OCI-LY3 (cell line): ENCODE results near the gene MYCBP.

Source experiments
- H2AFZ ChIP-seq: fragments of 200-600, 300-600 bp; shearing (Covaris generic); 2 replicates; pipeline ENCODE4 v1.6.0; 2014; ENCODE audit warnings: antibody characterized with exemption, low read depth, low read length
- H3K27ac ChIP-seq: fragments of 200-600, 300-600 bp; sonication (generic); 2 replicates; pipeline ENCODE4 v1.5.1; 2014; ENCODE audit warnings: mild to moderate bottlenecking, low read length, moderate library complexity, mixed read lengths
- H3K27me3 ChIP-seq: fragments of 200-600, 300-600 bp; sonication (generic); 2 replicates; pipeline ENCODE4 v1.6.1; 2014; ENCODE audit warnings: low read depth, low read length, mixed read lengths
- H3K36me3 ChIP-seq: fragments of 200-600, 300-600 bp; sonication (generic); replicated peaks from 2 replicates; pipeline ENCODE3; 2014; ENCODE audit warnings: low read depth, low read length, mixed read lengths
- H3K4me1 ChIP-seq: fragments of 300-600, 200-600 bp; sonication (generic); 2 replicates; pipeline ENCODE4 v1.6.1; 2014; ENCODE audit warnings: low read length, mixed read lengths
- H3K4me2 ChIP-seq: fragments of 200-600, 300-600 bp; sonication (generic); 2 replicates; pipeline ENCODE4 v1.6.1; 2014; ENCODE audit warnings: low read length, mixed read lengths
- H3K4me3 ChIP-seq: fragments of 300-600, 200-600 bp; sonication (generic); 2 replicates; pipeline ENCODE4 v1.5.1; 2014; ENCODE audit warnings: antibody characterized with exemption, mild to moderate bottlenecking, low read length, moderate library complexity
- H3K79me2 ChIP-seq: fragments of 300-600, 200-600 bp; shearing (Covaris generic); 2 replicates; pipeline ENCODE4 v1.6.1; 2014; ENCODE audit warnings: mild to moderate bottlenecking, low read length, mixed read lengths
- H3K9ac ChIP-seq: fragments of 300-600, 200-600 bp; shearing (Covaris generic); 2 replicates; pipeline ENCODE4 v1.6.0; 2014; ENCODE audit warnings: mild to moderate bottlenecking, low read length, moderate library complexity
- H3K9me3 ChIP-seq: fragments of 200-600, 300-600 bp; shearing (Covaris generic); 2 replicates; pipeline ENCODE4 v1.6.1; 2014; ENCODE audit warnings: low read length, mixed read lengths; ENCODE audit not compliant: insufficient read depth
- H4K20me1 ChIP-seq: fragments of 200-600, 300-600 bp; sonication (generic); 2 replicates; pipeline ENCODE4 v1.6.1; 2016; ENCODE audit warnings: low read length, mixed read lengths; ENCODE audit not compliant: insufficient read depth
- EZH2phosphoT487 ChIP-seq: fragments of 200-600 bp; shearing (Covaris generic); IDR thresholded peaks from 2 replicates; pipeline ENCODE4 v1.6.1; 2018; ENCODE audit warnings: antibody characterized with exemption, mixed run types, low read depth
- TF ChIP-seq, protein P1 (sequence below): fragments of 200-600, 300-600 bp; sonication (generic); IDR thresholded peaks from 2 replicates; pipeline ENCODE4 v1.5.1; 2014; ENCODE audit warnings: antibody characterized with exemption, low read length, low read depth

Gene MYCBP

DNA sequence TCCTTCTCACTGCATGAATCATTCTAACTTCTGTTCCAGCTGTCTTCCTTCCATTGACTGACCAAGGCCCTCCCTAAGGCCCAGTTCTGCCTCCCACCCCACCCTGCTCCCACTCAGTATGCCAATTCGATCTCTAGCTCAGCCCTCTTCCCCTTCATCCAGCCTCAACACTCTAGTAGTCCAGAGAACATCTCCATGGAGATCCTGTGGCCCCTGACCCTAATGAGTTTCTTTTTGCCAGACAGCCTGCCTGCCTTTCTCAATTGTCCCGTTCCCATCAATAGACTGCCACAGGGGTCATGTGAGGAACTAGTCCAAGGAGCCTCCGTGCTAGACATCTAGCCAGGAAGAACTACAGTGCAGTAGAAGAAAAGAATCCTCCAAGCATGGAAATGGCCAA lies 40.0 kb downstream of the MYCBP start:
- Histone ChIP-seq H3K9me3 (no peaks in the 10 kb centered on the region), H2AFZ (no peak overlapping the region), H3K4me1 (no peaks in the 10 kb centered on the region), H3K79me2 (no peaks in the 10 kb centered on the region; the same call in 1 of the 2 replicates), H3K36me3 (peaks cover 4% of the 10 kb centered on the region), H3K4me2 (no peak overlapping the region), H3K4me3 (no peak overlapping the region), H4K20me1 (no peaks in the 10 kb centered on the region), H3K27me3 (no peaks in the 10 kb centered on the region), H3K27ac (no peak overlapping the region), H3K9ac (no peak overlapping the region)
- no peak for TF ChIP-seq EZH2phosphoT487
- TF ChIP-seq, protein P1, sequence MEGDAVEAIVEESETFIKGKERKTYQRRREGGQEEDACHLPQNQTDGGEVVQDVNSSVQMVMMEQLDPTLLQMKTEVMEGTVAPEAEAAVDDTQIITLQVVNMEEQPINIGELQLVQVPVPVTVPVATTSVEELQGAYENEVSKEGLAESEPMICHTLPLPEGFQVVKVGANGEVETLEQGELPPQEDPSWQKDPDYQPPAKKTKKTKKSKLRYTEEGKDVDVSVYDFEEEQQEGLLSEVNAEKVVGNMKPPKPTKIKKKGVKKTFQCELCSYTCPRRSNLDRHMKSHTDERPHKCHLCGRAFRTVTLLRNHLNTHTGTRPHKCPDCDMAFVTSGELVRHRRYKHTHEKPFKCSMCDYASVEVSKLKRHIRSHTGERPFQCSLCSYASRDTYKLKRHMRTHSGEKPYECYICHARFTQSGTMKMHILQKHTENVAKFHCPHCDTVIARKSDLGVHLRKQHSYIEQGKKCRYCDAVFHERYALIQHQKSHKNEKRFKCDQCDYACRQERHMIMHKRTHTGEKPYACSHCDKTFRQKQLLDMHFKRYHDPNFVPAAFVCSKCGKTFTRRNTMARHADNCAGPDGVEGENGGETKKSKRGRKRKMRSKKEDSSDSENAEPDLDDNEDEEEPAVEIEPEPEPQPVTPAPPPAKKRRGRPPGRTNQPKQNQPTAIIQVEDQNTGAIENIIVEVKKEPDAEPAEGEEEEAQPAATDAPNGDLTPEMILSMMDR = no peak

DNA sequence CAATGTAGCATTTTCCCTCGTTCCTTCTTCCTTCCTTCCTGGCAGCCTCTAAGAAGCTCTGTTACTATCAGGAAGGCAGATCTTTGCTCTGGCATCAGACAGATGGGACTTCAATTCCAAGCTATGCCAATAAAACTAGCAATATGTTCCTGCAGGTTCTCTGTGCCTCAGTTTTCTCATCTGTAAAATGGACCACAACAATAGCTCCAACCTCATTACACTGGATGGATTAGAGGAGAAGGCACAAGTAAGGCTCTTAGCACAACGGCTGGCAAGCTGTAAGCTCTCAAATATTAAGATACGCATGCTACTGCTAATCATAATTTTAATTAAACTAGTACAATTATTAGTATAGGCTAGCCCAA lies 40.8 kb downstream of the MYCBP start:
- no peak overlapping the region for H3K27ac ChIP-seq
- no peaks in the 10 kb centered on the region for H3K4me1 ChIP-seq
- no peaks in the 10 kb centered on the region for H4K20me1 ChIP-seq
- H3K4me3 ChIP-seq = no peak overlapping the region
- H3K79me2 ChIP-seq = no peaks in the 10 kb centered on the region
- H3K9ac ChIP-seq = no peak overlapping the region
- TF ChIP-seq, protein P1 = no peak
- TF ChIP-seq EZH2phosphoT487 = no peak
- H3K9me3 ChIP-seq = no peaks in the 10 kb centered on the region
- no peak overlapping the region for H2AFZ ChIP-seq
- no peak overlapping the region for H3K4me2 ChIP-seq
- H3K36me3 ChIP-seq = no peaks in the 10 kb centered on the region
- H3K27me3 ChIP-seq = no peaks in the 10 kb centered on the region

DNA sequence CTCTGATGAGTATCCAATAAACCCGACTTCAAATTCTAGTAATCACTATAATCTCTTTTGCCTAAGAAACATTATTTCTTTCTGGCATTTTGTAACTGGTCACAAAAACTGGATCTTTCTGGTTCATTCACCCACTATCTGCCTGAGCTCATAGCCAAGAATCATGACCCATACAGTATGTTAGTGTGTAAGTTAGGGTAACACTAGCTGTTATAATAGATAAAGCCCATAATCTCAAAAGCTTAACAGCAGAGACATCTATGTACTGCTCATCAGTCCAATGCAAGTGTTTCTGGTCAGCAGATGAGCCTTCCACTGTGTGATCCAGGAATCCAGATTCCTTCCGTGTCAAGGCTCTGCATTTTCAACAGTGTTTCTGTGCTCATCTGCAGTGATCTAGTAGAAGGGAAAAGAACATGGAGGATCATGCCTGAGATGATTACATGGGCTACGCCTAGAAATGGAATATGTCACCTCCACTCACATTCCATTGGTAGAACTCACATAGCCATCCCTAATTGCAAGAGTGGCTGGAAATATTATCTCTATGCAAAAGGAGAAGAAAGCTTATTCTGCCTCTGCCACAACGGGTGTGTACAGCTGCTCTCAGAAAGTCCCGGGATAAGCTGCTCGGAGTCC lies 41.3 kb downstream of the MYCBP start:
- H3K4me3 ChIP-seq = no peak overlapping the region
- no peak overlapping the region for H3K9ac ChIP-seq
- H3K9me3 ChIP-seq = no peaks in the 10 kb centered on the region
- H4K20me1 ChIP-seq = no peaks in the 10 kb centered on the region
- no peak overlapping the region for H2AFZ ChIP-seq
- H3K27me3 ChIP-seq = no peaks in the 10 kb centered on the region; the same call in 1 of the 2 replicates
- no peaks in the 10 kb centered on the region for H3K79me2 ChIP-seq
- H3K4me1 ChIP-seq = no peaks in the 10 kb centered on the region
- no peak for TF ChIP-seq EZH2phosphoT487
- TF ChIP-seq, protein P1 = no peak
- no peaks in the 10 kb centered on the region for H3K36me3 ChIP-seq
- no peak overlapping the region for H3K4me2 ChIP-seq
- no peak overlapping the region for H3K27ac ChIP-seq

DNA sequence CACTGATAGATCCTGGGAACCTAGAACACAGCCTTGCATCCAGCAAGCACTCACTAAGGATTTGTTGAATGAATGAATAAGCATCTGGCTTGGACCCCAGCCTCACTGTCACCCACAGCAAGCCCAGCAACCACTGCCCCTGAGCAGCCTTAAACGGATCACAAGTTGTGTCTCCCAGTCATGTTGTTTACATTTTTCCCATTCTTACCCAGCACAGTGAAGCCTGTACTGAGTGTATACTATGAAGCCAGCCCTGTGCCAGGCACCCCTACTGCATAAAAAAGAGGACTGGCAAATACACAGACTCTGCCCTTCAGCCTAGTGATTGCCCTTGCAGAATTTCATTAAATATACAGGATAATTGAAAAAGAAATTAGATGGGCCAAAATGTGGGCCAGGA lies 43.8 kb downstream of the MYCBP start:
- H3K9me3 ChIP-seq = no peaks in the 10 kb centered on the region
- no peak overlapping the region for H3K9ac ChIP-seq
- H3K27ac ChIP-seq = no peak overlapping the region
- no peak overlapping the region for H2AFZ ChIP-seq
- H3K36me3 ChIP-seq = no peaks in the 10 kb centered on the region
- H3K4me3 ChIP-seq = no peak overlapping the region
- H3K27me3 ChIP-seq = peaks cover 12% of the 10 kb centered on the region
- TF ChIP-seq, protein P1 = no peak
- TF ChIP-seq EZH2phosphoT487 = no peak
- no peaks in the 10 kb centered on the region for H3K79me2 ChIP-seq
- no peak overlapping the region for H3K4me2 ChIP-seq
- H3K4me1 ChIP-seq = no peaks in the 10 kb centered on the region
- H4K20me1 ChIP-seq = no peaks in the 10 kb centered on the region
